K562 (cell line): Measurements from ENCODE around the gene TBCEL. TPM values are rescaled to one million over a fixed set of nuclear protein-coding genes. Genes with fewer than 3 reads are reported as not detected.

Source experiments
- ATAC-seq: fragments of 200-7000 bp; cut with Tn5 transposase; 3 replicates; pipeline ENCODE4 v1.9.1; 2020; ENCODE audit warnings: moderate library complexity
- BruUV-seq: library from RNA; stranded (reverse); fragments of 400-500 nt; replicated peaks from 2 replicates; lab custom pipeline; 2021; lab: Mats Ljungman, UMichigan
- CTCF ChIA-PET: fragments of 300-600 bp; formaldehyde crosslinking; extraction: SDS; loops from one replicate; lab custom pipeline; 2021; ENCODE audit warnings: low intra/inter-chr PET ratio; lab: Yijun Ruan, JAX
- POLR2A ChIA-PET: fragments of 300-600, 350-650 bp; sonication (Branson Sonifier 250); formaldehyde crosslinking; extraction: SDS; loops from one replicate; lab custom pipeline; 2021; ENCODE audit warnings: antibody characterized with exemption, inconsistent platforms; lab: Yijun Ruan, JAX
- DNase-seq, 4 experiments: peaks; one replicate each; pipeline versions ENCODE4 v3.0.0 to v3.0.0-alpha.2; 2011 to 2018; ENCODE audit warnings: low spot score in 3 of 4, mixed read lengths in 3 of 4; ENCODE audit errors: extremely low read depth in 1 of 4
- FAIRE-seq: peaks from 2 replicates; lab custom pipeline; 2011; peaks lifted over from hg19 to GRCh38; lab: Jason Lieb, UNC
- H2AFZ ChIP-seq: 2 replicates; pipeline ENCODE4 v1.6.0; 2011; ENCODE audit warnings: low read depth, low read length, control low read depth, inconsistent platforms
- H3K27ac ChIP-seq: fragments of 200-600 bp; 3 replicates; pipeline ENCODE4 v1.8.0; 2011; ENCODE audit warnings: low read depth, mild to moderate bottlenecking, control low read depth, inconsistent platforms, low read length, moderate library complexity, mixed read lengths; ENCODE audit errors: extremely low read depth
- H3K27me3 ChIP-seq, 2 experiments: fragments of 300-600 bp in 1 of 2; 2 replicates in 1 of 2; 3 replicates in 1 of 2; pipeline versions ENCODE4 v1.6.0 to v1.8.0; 2011; ENCODE audit warnings: inconsistent platforms in 2 of 2, low read length in 2 of 2, mild to moderate bottlenecking in 1 of 2, mixed read lengths in 1 of 2, moderate library complexity in 1 of 2; ENCODE audit not compliant: control insufficient read depth in 2 of 2, insufficient read depth in 2 of 2
- H3K36me3 ChIP-seq: fragments of 300-600 bp; 3 replicates; pipeline ENCODE4 v1.8.0; 2011; ENCODE audit warnings: mild to moderate bottlenecking, low read length, inconsistent platforms; ENCODE audit not compliant: control insufficient read depth, insufficient read depth
- H3K4me1 ChIP-seq, 2 experiments: fragments of 200-600 bp in 1 of 2; replicated peaks in 1 of 2; 2 replicates in 1 of 2; 3 replicates in 1 of 2; pipeline versions ENCODE4 v1.5.1 to v1.8.0; 2011; ENCODE audit warnings: inconsistent platforms in 2 of 2, low read length in 2 of 2, mild to moderate bottlenecking in 1 of 2, mixed read lengths in 1 of 2, moderate library complexity in 1 of 2; ENCODE audit not compliant: control insufficient read depth in 2 of 2, insufficient read depth in 2 of 2
- H3K4me2 ChIP-seq: 2 replicates; pipeline ENCODE4 v1.6.1; 2011; ENCODE audit warnings: low read length, control low read depth, inconsistent platforms, mixed read lengths; ENCODE audit not compliant: insufficient read depth
- H3K4me3 ChIP-seq: fragments of 200-600 bp; sonication (generic), shearing (Covaris generic); 2 replicates; pipeline ENCODE4 v1.5.1; 2016; ENCODE audit warnings: control low read depth, inconsistent platforms
- H3K79me2 ChIP-seq: fragments of 200-600 bp; 3 replicates; pipeline ENCODE4 v1.8.0; 2011; ENCODE audit warnings: low read length, inconsistent platforms; ENCODE audit not compliant: control insufficient read depth, insufficient read depth
- H3K9ac ChIP-seq, 2 experiments: 2 replicates each; pipeline versions ENCODE4 v1.6.0 to v1.6.1; 2011; ENCODE audit warnings: low read depth in 2 of 2, low read length in 2 of 2, control low read depth in 1 of 2, inconsistent platforms in 1 of 2, mild to moderate bottlenecking in 1 of 2, mixed read lengths in 1 of 2; ENCODE audit not compliant: insufficient read depth in 1 of 2
- H3K9me1 ChIP-seq: one replicate; pipeline ENCODE4 v1.6.0; 2011; ENCODE audit warnings: inconsistent platforms, mild to moderate bottlenecking, low read length, moderate library complexity; ENCODE audit not compliant: control insufficient read depth, insufficient read depth
- H3K9me3 ChIP-seq: replicated peaks from 2 replicates; pipeline ENCODE4 v1.5.1; 2011; ENCODE audit warnings: low read depth, low read length, inconsistent platforms; ENCODE audit not compliant: control insufficient read depth, insufficient read depth
- H4K20me1 ChIP-seq: replicated peaks from 2 replicates; pipeline ENCODE4 v1.6.1; 2011; ENCODE audit warnings: low read length, inconsistent platforms, mixed read lengths; ENCODE audit not compliant: control insufficient read depth, insufficient read depth
- DMBX1 ChIP-seq: fragments of 250-450 bp; sonication (Bioruptor Pico); IDR thresholded peaks from 2 replicates; pipeline ENCODE4 v1.8.0; 2022; ENCODE audit warnings: inconsistent platforms, mild to moderate bottlenecking, moderate library complexity, borderline replicate concordance
- FOXA3 ChIP-seq, 2 experiments: fragments of 450-650 bp in 1 of 2; sonication (generic) in 1 of 2; formaldehyde crosslinking; IDR thresholded peaks in 1 of 2; conservative IDR thresholded peaks in 1 of 2; 2 replicates each; pipeline versions ENCODE4 v1.4.0 to v1.8.0; 2020 to 2022; ENCODE audit warnings: mild to moderate bottlenecking in 2 of 2, missing genetic modification reagents in 1 of 2
- GATAD2B ChIP-seq: fragments of 450-650 bp; IDR thresholded peaks from 2 replicates; pipeline ENCODE4 v1.6.1; 2017; ENCODE audit warnings: mild to moderate bottlenecking, borderline replicate concordance
- HDAC1 ChIP-seq, 2 experiments: fragments of 450-650 bp; IDR thresholded peaks; 2 replicates each; pipeline ENCODE4 v1.6.1; 2016 to 2017; ENCODE audit warnings: inconsistent platforms in 1 of 2, mild to moderate bottlenecking in 1 of 2, moderate library complexity in 1 of 2
- PHF21A ChIP-seq: fragments of 450-650 bp; IDR thresholded peaks from 2 replicates; pipeline ENCODE4 v1.6.1; 2017; ENCODE audit warnings: low read depth, borderline replicate concordance
- POLR2B ChIP-seq: fragments of 450-650 bp; IDR thresholded peaks from 2 replicates; pipeline ENCODE4 v1.6.1; 2018; ENCODE audit warnings: low read depth; ENCODE audit not compliant: partially characterized antibody
- RBBP5 ChIP-seq: fragments of 200-600 bp; sonication (generic); IDR thresholded peaks from 2 replicates; pipeline ENCODE4 v1.6.1; 2012; ENCODE audit warnings: borderline replicate concordance, mild to moderate bottlenecking, low read length, control low read depth, inconsistent platforms; ENCODE audit not compliant: insufficient read depth, poor library complexity, severe bottlenecking
- RFX7 ChIP-seq: fragments of 250-450 bp; sonication (Bioruptor Pico); IDR thresholded peaks from 2 replicates; pipeline ENCODE4 v1.5.1; 2021; ENCODE audit warnings: mild to moderate bottlenecking
- RHOXF2B ChIP-seq: fragments of 250-450 bp; sonication (Bioruptor Pico); conservative IDR thresholded peaks from 2 replicates; pipeline ENCODE4 v1.5.1; 2021
- SIN3A ChIP-seq, 2 experiments: fragments of 150-350 bp in 1 of 2; IDR thresholded peaks; 2 replicates each; pipeline ENCODE4 v1.6.1; 2011 to 2016; ENCODE audit warnings: borderline replicate concordance in 2 of 2, low read depth in 2 of 2, low read length in 2 of 2, mild to moderate bottlenecking in 2 of 2, moderate library complexity in 2 of 2; ENCODE audit not compliant: control insufficient read depth in 1 of 2
- SNRNP70 ChIP-seq: fragments of 200-400 bp; formaldehyde crosslinking; optimal IDR thresholded peaks from 2 replicates; pipeline ENCODE3; 2017; ENCODE audit warnings: low read depth, low read length
- SOX6 ChIP-seq: fragments of 450-650 bp; IDR thresholded peaks from 2 replicates; pipeline ENCODE4 v1.6.1; 2014; ENCODE audit warnings: mild to moderate bottlenecking
- SRSF9 ChIP-seq: fragments of 200-400 bp; formaldehyde crosslinking; IDR thresholded peaks from 2 replicates; pipeline ENCODE4 v1.6.1; 2017; ENCODE audit warnings: low read depth, low read length, borderline replicate concordance
- TAF7 ChIP-seq: fragments of 450-650 bp; IDR thresholded peaks from 2 replicates; pipeline ENCODE4 v1.6.1; 2016; ENCODE audit warnings: missing genetic modification characterization, missing compliant biosample characterization
- XRCC5 ChIP-seq: fragments of 200-400 bp; formaldehyde crosslinking; IDR thresholded peaks from 2 replicates; pipeline ENCODE4 v1.6.1; 2017; ENCODE audit warnings: low read depth, mild to moderate bottlenecking, low read length
- WGBS: fragments of 100-300 bp; shearing (Covaris generic); methylation state at CpG from one replicate; pipeline ENCODE4 v1.1.6; 2016; ENCODE audit warnings: low coverage, mixed read lengths; ENCODE audit not compliant: insufficient coverage; ENCODE audit errors: missing lambda C conversion rate; 5-methylcytosine and 5-hydroxymethylcytosine counted together
- in situ Hi-C: fragments of 300-500 bp; cut with MboI; formaldehyde crosslinking; loops from 4 replicates; pipeline ENCODE4 v1.15.0; 2018; ENCODE audit warnings: inconsistent platforms, mixed read lengths
- intact Hi-C: fragments of 100-400 bp; cut with micrococcal nuclease; formaldehyde crosslinking; loops from 2 replicates; pipeline ENCODE4 v1.14.2; 2022
- polyA plus RNA-seq, 8 experiments: library from polyadenylated mRNA; depleted of rRNA in 4 of 8; stranded (reverse) in 5 of 8; unstranded in 3 of 8; fragments of >200 nt; fragmentation: Nextera tagmentation in 2 of 8; fragmentation: Illumina TruSeq in 1 of 8; extraction: Ambion mirVana in 2 of 8; extraction: Trizol in 1 of 8; gene quantifications; 2 replicates each; pipeline versions ENCODE4 v1.2.1 to v1.2.3, GENCODE V29; 2011 to 2014; ENCODE audit warnings: inconsistent platforms in 1 of 8, missing spikeins in 1 of 8
- total RNA-seq, 7 experiments: library from RNA; depleted of rRNA in 6 of 7; stranded (reverse); fragments of >200 nt in 6 of 7; fragmentation: Illumina TruSeq in 2 of 7; extraction: Trizol in 2 of 7; gene quantifications; 2 replicates each; pipeline versions ENCODE4 v1.2.1 to v1.2.3, GENCODE V29; 2011 to 2021; ENCODE audit warnings: low replicate concordance in 1 of 7
- TF ChIP-seq, protein P1 (sequence below): fragments of 250-450 bp; sonication (Bioruptor Pico); IDR thresholded peaks from 2 replicates; pipeline ENCODE4 v1.4.0; 2020; ENCODE audit warnings: mild to moderate bottlenecking, moderate library complexity
- TF ChIP-seq, protein P2 (sequence below): fragments of 450-650 bp; IDR thresholded peaks from 2 replicates; pipeline ENCODE4 v1.6.1; 2016; ENCODE audit warnings: missing biosample characterization, missing genetic modification characterization
- TF ChIP-seq, protein P3 (sequence below), 2 experiments: fragments of 450-650 bp in 1 of 2; sonication (generic) in 1 of 2; formaldehyde crosslinking; conservative IDR thresholded peaks; 2 replicates each; pipeline versions ENCODE4 v1.4.0 to v1.8.1; 2020 to 2022; ENCODE audit warnings: mild to moderate bottlenecking in 1 of 2, missing genetic modification reagents in 1 of 2

Gene TBCEL
- total and polyA plus RNA-seq, 9 of the 15 experiments (the other 6 are each of a cell fraction or from before 2014, with no cell fraction given) = 0.39 to 2.3 (median 1.4) TPM

DNA sequence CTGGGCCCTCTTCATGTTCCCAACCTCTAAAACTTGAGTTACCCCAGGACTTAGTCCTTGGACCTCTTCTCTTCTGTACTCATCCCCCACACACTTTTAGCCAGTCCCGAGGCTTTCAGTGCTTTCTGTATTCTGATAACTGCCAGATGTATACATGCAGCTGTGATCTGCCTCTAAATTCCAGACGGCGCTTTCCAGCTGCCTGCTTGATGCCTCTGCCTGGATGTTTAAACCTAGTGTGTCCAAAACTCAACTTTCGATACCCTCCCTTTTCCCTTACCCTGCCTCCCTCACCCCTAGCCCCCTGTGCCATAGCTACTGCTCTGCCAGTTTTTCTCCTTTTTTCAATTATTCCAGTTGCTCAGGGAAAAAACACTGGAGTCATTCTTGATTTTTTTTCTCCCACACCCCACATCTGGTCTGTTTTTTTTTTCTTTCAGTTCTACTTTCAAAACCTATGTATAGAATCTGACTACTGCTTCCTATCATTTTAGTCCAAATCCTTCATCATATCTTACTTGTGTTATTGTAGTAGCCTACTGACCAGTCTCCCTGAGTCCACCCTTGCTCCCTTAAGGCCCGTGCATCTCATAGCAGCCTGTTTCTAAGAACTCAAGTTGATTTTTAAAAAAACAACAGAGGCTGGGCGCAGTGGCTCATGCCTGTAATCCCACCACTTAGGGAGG lies 44.2 kb downstream of the TBCEL start:
- CTCF ChIA-PET = no interaction called here
- H4K20me1 ChIP-seq = no peaks in the 10 kb centered on the region
- TF ChIP-seq PHF21A (no peak), SNRNP70 (no peak), SRSF9 (no peak), SIN3A (IDR thresholded peaks at IDR 0.05; ENCODE audit: borderline replicate concordance in 2 of 2, control insufficient read depth in 1 of 2, low read depth in 2 of 2, low read length in 2 of 2) (no peak), TAF7 (tag) (no peak), XRCC5 (no peak), FOXA3 (CRISPR knock-in tag; conservative IDR thresholded peaks at IDR 0.05 in 1 of 2, IDR thresholded peaks at IDR 0.05 in 1 of 2) (no peak), POLR2B (no peak), HDAC1 (IDR thresholded peaks at IDR 0.05) (no peak), RFX7 (CRISPR knock-in tag) (no peak), RBBP5 (no peak), DMBX1 (no peak), SOX6 (no peak), RHOXF2B (CRISPR knock-in tag) (no peak), GATAD2B (no peak)
- TF ChIP-seq, protein P1, sequence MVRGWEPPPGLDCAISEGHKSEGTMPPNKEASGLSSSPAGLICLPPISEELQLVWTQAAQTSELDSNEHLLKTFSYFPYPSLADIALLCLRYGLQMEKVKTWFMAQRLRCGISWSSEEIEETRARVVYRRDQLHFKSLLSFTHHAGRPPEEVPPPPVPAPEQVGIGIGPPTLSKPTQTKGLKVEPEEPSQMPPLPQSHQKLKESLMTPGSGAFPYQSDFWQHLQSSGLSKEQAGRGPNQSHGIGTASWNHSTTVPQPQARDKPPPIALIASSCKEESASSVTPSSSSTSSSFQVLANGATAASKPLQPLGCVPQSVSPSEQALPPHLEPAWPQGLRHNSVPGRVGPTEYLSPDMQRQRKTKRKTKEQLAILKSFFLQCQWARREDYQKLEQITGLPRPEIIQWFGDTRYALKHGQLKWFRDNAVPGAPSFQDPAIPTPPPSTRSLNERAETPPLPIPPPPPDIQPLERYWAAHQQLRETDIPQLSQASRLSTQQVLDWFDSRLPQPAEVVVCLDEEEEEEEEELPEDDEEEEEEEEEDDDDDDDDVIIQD (CRISPR knock-in tag) = no peak
- TF ChIP-seq, protein P2, sequence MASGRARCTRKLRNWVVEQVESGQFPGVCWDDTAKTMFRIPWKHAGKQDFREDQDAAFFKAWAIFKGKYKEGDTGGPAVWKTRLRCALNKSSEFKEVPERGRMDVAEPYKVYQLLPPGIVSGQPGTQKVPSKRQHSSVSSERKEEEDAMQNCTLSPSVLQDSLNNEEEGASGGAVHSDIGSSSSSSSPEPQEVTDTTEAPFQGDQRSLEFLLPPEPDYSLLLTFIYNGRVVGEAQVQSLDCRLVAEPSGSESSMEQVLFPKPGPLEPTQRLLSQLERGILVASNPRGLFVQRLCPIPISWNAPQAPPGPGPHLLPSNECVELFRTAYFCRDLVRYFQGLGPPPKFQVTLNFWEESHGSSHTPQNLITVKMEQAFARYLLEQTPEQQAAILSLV = no peak
- TF ChIP-seq, protein P3, sequence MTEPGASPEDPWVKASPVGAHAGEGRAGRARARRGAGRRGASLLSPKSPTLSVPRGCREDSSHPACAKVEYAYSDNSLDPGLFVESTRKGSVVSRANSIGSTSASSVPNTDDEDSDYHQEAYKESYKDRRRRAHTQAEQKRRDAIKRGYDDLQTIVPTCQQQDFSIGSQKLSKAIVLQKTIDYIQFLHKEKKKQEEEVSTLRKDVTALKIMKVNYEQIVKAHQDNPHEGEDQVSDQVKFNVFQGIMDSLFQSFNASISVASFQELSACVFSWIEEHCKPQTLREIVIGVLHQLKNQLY (CRISPR knock-in tag; conservative IDR thresholded peaks at IDR 0.05) = no peak
- TF ChIP-seq, all 486 proteins: peak for 0
- no peak overlapping the region for H2AFZ ChIP-seq
- H3K4me1 ChIP-seq = no peaks in the 10 kb centered on the region
- H3K36me3 ChIP-seq = no peaks in the 10 kb centered on the region
- H3K9ac ChIP-seq = no peak overlapping the region
- no peak overlapping the region for H3K4me3 ChIP-seq
- H3K79me2 ChIP-seq = no peaks in the 10 kb centered on the region
- intact Hi-C loops (no loop called here), in situ Hi-C loops (no loop called here)
- no peak overlapping the region for H3K4me2 ChIP-seq
- DNase-seq = no peak
- no peaks in the 10 kb centered on the region for H3K9me1 ChIP-seq
- H3K9me3 ChIP-seq = no peaks in the 10 kb centered on the region
- FAIRE-seq = no peak
- 19% methylated on average over 6 of the region's 6 CpGs for WGBS
- no peaks in the 10 kb centered on the region for H3K27me3 ChIP-seq
- no peak overlapping the region for H3K27ac ChIP-seq
- BruUV-seq = no TSS peak
- ATAC-seq = no peak
- POLR2A ChIA-PET = no interaction called here
